GM10248 (cell line): ENCODE measurements around the gene KATNAL2.

Source experiments
- CTCF ChIA-PET: fragments of 300-600 bp; sonication (Branson Sonifier 250); formaldehyde crosslinking; extraction: SDS; loops from one replicate; lab custom pipeline; 2021; ENCODE audit warnings: antibody characterized with exemption; lab: Yijun Ruan, JAX
- POLR2A ChIA-PET: fragments of 350-650 bp; sonication (Branson Sonifier 250); formaldehyde crosslinking; extraction: SDS; loops from one replicate; lab custom pipeline; 2020; ENCODE audit warnings: antibody characterized with exemption; lab: Yijun Ruan, JAX
- DNase-seq: peaks from one replicate; pipeline ENCODE4 v3.0.0; 2012; ENCODE audit errors: extremely low spot score
- CTCF ChIP-seq: IDR thresholded peaks from 2 replicates; pipeline ENCODE4 v1.5.1; 2012; ENCODE audit warnings: mild to moderate bottlenecking, low read depth; ENCODE audit errors: extremely low read depth, missing control alignments, control extremely low read depth

Gene KATNAL2

GRCh38 chr18:47054369-47054768 lies 137.0 kb downstream of the KATNAL2 start:
- ChIA-PET POLR2A (interaction anchor here (0.5 kb wide), 1 partner anchor 1373 kb away, joined by 3 read pairs; no protein-coding TSS in a partner anchor), CTCF (interaction anchor here (1.4 to 5.8 kb wide), 4 partner anchors 15 to 702 kb away, joined by 3 to 26 read pairs (median 4); no protein-coding TSS in a partner anchor)
- DNase-seq = no peak
- TF ChIP-seq CTCF = no peak

DNA sequence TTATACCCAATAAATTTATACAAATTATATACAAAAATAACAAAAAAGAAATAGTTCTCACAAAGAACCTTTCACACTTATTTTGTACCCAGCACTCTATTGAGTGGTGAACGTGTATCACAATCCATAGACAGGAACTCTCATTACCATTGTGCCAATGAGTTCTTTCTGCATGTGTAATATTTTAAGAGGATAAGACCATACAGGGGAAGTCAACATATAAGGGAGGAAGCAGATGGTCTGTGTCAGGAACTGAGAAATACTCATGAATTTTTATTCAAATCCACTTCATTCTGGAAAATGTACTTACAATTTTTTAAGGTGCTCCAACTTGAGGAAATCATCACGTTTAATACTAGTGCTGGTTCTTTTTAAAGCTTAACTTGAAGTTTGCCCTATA lies 145.1 kb downstream of the KATNAL2 start:
- no peak for TF ChIP-seq CTCF
- ChIA-PET CTCF (no interaction called here), POLR2A (no interaction called here)
- DNase-seq = no peak

- CTCF ChIA-PET = no interaction called here
- POLR2A ChIA-PET = no interaction called here
Measured at GRCh38 chr18:47063096-47063495, 145.7 kb downstream of the KATNAL2 start.

GRCh38 chr18:47067648-47068047 lies 150.2 kb downstream of the KATNAL2 start:
- TF ChIP-seq CTCF = no peak
- ChIA-PET CTCF (interaction anchor here (0.7 to 3.5 kb wide), 6 partner anchors 8 to 137 kb away, joined by 3 to 12 read pairs (median 4); no protein-coding TSS in a partner anchor), POLR2A (no interaction called here)
- no peak for DNase-seq

More at GRCh38 chr18:47063096-47063495, 145.7 kb downstream of the KATNAL2 start:
- no peak for TF ChIP-seq CTCF
- DNase-seq = no peak

GRCh38 chr18:47075098-47075883 lies 157.9 kb downstream of the KATNAL2 start:
- TF ChIP-seq CTCF = no peak
- CTCF ChIA-PET = interaction anchor here (0.9 to 2.2 kb wide), 5 partner anchors 8 to 673 kb away, joined by 3 to 7 read pairs (median 3); no protein-coding TSS in a partner anchor
- no peak for DNase-seq

GRCh38 chr18:47077111-47077510 lies 159.7 kb downstream of the KATNAL2 start:
- no peak for DNase-seq
- POLR2A ChIA-PET = no interaction called here
- TF ChIP-seq CTCF = no peak
- CTCF ChIA-PET = no interaction called here

More at GRCh38 chr18:47075098-47075883, 157.9 kb downstream of the KATNAL2 start:
- POLR2A ChIA-PET = no interaction called here
